MV-4-11 (cell line): ENCODE results near the gene PBX3.

Experiments
- DNase-seq: peaks from one replicate; lab custom pipeline; 2025; lab: John Stamatoyannopoulos, UW

The PBX3 gene

DNA sequence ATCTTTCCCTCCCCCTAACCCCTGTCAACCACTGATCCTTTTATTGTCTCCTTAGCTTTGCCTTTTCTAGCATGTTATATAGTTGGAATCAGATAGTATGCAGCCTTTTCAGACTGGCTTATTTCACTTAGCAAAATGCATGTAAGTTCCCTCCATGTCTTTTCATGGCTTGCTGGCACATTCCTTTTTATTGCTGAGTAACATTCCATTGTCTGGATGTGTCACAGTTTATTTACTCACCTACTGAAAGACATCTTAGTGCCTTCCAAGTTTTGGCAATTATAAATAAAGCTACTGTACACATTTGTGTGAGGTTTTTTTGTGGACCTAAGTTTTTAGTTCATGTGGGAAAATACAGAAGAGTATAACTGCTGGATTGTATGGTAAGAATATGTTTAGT lies 230.1 kb downstream of the PBX3 start:
- no peak for DNase-seq

DNA sequence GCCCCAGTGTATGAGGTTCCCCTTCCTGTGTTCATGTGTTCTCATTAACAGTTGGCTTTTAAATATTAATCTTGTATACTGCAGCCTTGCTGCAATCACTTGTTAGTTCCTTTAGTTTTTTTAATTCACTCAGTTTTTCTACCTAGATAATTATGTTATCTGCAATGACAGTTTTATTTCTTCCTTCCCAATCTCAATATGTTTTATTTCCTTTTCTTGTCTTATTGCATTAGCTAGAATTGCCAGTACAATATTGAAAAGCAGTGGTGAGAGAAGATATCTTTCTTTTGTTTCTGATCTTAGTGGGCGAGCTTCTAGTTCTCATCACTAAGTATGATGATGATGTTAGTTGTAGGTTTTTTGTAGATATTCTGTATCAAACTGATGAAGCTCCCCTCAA lies 232.2 kb downstream of the PBX3 start:
- DNase-seq = no peak

DNA sequence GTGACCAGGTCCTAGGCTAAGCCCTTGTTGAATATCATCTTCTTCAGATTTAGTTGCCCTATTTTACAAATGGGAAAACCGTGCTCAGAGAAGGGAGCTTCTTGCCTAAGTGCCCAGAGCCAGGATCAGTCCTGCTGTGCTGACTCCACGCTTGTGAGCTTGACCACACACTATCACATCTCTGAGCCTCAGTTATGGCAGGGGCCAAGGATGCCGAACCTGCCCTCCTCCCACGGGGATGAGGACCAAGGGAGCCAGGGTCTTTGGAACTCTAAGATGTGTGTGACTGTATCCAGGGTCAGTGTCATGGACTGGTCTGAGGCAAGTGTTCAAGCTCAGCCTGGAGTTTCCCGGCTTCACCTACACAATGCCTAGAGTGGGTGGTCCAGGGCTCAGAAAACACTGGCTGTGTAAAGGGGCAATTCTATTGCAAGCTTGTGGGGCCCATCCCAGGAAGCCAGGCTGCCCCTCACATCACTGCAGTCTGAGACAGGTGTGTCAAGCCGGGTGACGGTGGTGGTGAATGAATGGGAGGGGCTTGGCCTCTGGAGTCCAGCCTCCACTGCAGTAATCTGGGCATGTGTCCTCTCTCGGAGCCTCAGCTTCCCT lies 235.7 kb downstream of the PBX3 start:
- no peak for DNase-seq

DNA sequence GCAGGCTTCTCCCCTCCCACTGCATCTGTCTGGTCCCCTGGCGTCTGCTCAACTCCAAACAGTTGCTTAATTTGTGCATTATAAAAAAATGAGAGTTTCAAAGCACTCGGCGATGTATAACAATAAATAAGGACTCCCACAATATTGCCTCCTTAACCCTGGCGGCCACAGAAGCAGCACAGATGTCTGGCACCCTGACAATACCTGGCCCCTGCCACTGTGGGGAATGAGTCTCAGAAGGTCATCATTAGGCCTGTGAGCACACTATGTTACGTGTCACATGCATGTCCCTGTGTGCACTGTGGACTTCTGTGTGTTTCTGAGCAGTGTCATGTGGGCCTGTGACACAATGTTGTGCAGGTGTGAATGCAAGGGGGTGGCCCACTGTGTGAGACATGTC lies 236.5 kb downstream of the PBX3 start:
- no peak for DNase-seq

DNA sequence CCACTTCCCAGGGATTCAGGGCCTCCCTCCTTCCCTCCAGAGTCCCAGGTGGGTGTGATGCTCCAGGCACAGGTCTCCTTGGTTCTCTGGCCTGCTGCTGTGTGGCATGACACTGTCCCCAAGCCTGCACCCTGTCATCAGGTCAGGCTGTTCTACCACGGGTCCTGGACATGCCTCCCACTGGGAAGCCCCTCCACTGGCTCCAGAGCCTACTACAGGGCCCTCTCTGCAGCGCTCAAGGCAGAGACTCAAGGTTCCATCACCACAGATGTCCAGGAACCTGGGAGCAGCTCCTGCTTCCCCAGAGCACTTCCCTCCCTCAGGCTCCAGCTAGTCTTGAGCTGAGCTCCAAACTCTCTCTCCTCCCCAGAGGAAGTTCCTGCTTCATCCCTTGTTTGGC lies 237.3 kb downstream of the PBX3 start:
- no peak for DNase-seq

GRCh38 chr9:125985142-125985997 lies 238.2 kb downstream of the PBX3 start:
- no peak for DNase-seq

DNA sequence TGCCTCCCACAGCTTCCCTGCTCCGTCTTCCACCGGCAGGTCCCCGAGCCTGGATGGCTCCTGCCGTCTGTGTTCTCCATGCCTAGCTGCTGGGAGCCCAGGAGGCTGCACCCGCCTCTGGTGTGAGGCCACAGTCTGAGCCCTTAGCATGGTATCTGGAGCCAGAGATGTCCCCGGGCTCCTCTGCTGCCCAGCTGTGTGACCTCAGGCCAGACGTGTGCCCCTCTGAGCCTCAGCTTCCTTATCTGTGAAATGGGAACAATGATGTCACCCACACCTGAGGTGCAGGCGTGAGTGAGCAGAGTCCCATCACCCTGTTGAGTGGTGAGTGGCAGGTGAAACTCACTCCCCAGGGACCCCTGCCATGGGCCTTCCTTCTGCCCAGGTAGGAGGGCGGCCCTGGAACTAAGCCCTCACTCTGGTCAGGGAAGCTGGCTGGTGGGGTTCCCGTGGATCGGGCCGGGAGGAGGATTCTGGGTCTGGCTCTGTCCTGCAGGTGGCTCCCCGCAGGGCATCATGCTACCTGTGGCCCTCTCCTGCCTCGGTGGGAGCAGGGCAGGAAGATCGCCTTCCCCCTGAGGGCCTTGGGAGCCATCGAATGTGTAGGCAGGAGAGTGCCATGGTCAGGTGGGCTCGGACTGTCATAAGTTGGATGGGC lies 239.0 kb downstream of the PBX3 start:
- no peak for DNase-seq

GRCh38 chr9:125986966-125987365 lies 239.8 kb downstream of the PBX3 start:
- no peak for DNase-seq

DNA sequence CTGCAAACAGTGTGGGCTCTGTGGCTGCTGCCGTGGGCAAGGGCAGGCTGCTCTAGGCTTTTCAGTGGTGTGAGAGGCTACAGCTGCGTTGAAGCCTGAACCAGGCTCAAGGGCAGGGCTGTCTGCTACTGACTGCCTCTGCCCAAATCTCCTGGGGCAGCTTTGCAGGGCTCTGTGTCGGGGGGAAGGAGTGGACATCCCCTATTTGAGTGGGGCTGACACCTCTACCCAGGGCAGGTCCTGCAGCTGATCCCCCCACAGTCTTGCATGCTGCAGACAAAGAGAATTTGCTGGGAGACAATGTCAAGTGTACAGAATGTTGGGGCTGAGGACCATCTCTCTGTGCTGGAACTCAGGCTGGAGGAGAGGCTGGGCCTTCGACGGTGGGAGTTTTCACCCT lies 240.2 kb downstream of the PBX3 start:
- no peak for DNase-seq

DNA sequence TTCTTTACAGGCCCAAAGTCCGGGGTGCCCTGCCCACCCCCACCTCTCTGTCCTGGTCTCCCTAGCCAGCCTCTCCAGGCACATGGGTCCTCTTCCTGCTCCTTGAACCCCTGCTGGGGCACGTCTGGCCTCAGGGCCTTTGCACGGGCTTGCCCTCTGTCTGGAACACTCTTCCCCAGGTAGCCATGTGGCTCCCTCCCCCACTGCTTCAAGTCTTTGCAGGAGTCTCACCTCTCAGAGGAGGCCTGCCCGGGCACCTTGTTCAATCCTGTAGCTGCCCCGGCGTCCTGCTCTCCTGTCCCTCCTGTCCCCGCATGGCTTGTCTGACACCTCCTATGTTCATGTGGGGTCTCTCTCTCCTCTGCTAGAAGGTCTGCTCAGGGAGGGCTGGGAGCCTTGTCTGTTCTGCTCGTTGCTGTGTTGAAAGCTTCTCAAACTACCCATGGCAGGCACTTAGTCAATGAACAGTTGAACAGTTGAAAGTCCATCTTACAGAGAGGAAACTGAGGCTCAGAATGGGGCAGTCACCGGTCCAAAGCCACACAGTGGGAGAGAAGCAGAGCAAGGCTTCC lies 241.4 kb downstream of the PBX3 start:
- DNase-seq = no peak

GRCh38 chr9:125989090-125989501 lies 241.9 kb downstream of the PBX3 start:
- DNase-seq = no peak

DNA sequence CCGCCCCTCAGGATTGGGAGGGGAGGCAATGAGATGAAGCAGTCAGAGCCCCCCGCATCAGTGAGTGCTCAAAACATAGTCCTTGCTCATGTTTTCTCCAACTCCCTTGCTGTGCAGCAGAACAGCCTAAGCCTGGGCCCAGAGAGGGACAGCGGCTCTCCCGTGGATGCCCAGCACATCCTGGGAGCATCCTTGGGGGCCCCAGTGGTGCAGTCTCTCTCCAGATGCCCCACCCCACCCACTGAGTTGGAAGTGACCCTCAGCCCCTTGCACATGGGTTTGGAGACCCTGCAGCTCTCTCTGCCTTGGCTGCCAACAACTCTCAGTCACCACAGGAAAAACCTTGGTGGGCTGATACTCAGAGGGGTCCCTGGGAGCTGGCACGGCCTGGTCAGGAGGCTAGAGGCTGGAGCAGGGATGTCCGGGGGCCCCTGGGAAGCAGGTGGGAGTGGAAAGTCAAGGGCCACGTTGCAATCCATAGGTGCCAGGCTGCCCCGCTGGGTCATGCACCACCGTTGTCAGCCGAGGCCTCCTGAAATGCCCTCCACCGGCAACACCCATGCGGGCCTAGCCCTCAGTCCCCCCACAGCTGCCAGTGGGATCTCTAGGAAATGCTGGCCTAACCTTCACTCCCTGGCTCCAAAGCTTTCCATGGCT lies 242.5 kb downstream of the PBX3 start:
- DNase-seq = no peak

DNA sequence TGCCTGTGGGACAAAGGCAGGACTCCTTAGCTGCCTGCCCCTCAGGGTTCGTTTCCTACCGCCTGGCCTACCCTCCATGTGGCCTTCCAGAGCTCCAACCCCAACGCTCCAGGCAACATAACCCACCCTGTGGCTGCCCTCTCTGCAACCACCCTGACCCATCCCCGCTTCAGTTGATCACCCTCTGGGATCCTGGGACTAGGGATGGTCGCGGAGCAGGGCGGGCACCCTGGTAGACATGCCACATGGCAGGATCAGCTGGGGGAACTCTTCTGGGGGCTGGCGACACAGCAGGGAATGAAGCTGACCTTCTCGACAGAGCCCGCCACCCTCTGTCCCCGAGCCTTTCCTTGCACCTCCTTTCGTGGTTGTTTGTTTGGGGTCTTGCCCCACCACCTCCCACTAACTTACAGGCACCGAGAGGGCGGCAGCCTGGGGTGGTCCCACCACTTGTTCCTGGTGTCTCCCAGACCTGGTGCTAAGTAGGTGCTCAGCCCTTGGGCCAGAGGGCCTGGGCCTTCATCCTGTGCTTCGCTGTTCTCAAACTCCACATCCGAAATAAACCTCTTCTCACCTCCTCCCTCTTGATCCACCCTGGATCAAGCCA lies 243.1 kb downstream of the PBX3 start:
- no peak for DNase-seq

DNA sequence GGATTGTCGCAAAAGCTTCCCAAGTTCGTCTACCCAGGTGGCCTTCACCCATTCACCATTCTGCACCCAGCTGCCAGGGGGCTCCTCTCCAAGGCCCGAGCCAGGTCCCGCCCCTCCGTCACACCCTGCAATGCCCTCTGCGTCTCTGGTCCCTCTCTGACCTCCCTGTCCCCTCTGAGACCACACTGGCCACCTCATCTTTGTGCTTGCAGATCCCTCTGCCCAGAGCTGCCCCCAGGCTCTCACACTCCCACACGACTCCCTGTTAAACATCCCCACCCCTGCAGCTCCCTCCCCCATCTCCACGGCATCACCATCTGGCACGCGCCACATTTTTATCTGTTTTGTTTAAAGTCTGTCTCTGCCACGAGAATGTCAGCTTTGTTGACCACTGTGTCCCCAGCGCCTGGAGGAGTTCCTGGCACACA lies 243.6 kb downstream of the PBX3 start:
- no peak for DNase-seq

DNA sequence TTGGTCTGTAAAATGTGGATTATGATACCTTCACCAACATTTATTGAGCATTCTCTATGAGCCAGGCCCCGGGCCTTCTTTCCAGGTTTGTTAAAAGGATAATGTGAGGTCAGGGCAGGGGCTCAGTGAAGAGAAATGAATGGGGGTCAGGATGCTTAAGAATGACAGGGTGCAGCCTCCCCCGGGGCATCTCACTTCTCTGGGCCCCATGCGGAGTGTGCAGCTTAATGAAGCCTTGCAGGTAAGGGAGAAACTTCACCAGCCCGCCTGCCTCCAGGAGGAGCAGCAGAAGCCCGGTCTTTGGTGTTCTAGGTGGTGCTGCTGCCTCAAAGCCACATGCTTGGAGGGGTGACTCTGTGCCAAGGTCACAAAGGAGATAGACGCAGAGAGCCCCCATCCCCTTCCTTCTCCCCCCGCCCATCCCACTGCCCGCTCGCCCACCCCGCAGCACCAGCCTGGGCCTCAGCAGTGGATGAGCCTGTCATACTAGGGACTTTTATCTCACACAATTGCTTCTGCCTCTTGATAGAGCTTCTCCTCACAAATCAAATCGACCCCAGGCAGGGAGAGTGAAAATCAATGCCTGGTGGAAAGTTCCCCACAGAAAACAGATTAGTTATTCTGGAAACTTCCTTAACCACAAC lies 244.8 kb downstream of the PBX3 start:
- no peak for DNase-seq

DNA sequence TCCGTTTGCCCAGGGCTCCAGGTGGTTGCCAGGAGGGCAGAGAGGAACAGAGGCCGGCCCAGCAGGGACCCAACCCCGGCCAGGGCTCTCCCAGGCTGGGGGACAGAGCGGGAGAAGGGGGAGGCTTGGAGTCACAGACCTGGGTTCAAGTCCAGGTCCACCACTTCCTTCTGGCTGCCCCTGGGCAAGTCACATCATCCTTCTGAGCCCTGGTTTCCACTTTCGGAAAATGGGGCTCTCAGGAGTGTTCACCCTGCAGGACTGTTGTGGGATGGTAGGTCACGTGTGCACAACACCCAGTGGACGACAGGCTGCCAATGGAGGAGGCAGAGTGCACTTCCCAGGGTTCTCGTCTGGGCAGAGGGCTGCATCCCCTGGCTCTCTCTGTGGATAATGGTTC lies 245.4 kb downstream of the PBX3 start:
- DNase-seq = no peak

DNA sequence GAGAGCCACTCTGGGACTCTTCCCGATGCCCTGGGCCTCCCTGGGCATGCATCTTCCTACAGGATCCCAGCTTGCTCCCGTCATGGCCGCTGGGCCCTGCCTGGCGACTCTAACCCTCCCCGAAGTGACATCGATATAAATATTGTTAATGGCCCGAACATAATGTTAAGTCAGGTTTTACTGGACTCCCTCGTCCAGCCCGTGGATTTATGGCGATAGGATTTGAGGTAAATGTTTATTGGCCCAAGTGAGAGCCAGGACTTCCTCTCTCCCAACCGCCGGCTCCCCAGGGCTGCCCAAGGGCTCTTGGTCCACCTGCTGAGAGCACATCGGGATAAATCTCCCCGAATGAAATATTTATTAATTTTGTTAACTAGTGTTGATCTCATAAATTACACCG lies 246.3 kb downstream of the PBX3 start:
- DNase-seq = no peak

GRCh38 chr9:125994066-125994943 lies 247.1 kb downstream of the PBX3 start:
- no peak for DNase-seq

GRCh38 chr9:125995006-125995405 lies 247.8 kb downstream of the PBX3 start:
- DNase-seq = no peak

DNA sequence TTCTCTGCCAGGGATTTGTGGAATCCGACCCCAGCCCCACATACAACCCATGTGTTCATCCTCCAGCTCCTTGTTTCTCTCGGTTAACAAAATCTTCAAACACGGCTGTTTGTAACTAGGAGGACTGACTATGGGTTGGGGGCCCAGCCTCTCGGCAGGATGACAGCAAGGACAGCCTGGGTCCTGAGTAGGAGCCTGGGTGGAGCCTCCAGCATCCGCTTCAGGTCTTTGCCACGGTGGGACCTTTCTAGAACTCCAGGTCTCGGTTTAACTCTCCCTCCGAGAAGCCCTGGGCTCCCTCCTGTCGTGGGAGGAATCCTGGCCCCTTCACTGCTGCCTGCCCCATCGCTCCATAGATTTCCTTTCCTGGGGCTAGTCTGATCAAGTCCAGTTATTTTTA lies 248.5 kb downstream of the PBX3 start:
- DNase-seq = no peak
